Measurements from ENCODE around the gene FBXW5.

DNA sequence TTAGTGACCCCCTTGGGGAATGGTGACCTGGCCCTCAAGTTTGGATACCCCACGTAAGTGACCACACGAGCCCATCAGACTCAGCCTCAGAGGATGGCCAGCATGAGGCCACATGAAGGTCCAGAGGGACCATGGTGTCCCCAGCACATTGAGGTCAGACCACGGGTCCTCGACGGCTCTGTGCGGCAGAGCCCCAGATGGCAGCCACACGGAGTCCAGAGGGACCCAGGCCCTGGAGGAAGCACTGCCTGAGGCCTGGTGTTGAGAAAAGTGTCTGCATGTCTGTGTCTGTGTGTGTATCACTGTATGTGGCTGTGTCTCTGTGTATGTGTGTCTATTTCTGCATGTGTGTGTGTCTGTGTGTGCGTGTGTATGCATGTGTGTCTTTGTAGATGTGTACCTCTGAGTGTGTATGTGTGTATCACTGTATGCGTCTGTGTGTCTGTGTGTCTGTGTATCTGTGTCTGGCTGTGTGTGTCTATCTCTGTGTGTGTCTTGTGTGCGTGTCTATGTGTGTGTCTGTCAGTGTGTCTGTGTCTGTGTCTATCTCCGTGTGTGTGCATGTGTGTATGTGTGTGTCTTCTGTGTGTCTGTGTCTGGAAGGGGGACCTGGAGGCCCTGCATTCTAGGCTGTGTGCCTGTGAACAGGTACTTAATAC lies 39.2 kb upstream of the FBXW5 start:
- TF ChIP-seq POLR2AphosphoS5 (IDR thresholded peaks at IDR 0.05; ENCODE audit: low read depth, low read length): no peak
- no peak for TF ChIP-seq TAF1 (IDR thresholded peaks at IDR 0.05; ENCODE audit: borderline replicate concordance, insufficient read depth, low read length)
- TF ChIP-seq, protein P1, sequence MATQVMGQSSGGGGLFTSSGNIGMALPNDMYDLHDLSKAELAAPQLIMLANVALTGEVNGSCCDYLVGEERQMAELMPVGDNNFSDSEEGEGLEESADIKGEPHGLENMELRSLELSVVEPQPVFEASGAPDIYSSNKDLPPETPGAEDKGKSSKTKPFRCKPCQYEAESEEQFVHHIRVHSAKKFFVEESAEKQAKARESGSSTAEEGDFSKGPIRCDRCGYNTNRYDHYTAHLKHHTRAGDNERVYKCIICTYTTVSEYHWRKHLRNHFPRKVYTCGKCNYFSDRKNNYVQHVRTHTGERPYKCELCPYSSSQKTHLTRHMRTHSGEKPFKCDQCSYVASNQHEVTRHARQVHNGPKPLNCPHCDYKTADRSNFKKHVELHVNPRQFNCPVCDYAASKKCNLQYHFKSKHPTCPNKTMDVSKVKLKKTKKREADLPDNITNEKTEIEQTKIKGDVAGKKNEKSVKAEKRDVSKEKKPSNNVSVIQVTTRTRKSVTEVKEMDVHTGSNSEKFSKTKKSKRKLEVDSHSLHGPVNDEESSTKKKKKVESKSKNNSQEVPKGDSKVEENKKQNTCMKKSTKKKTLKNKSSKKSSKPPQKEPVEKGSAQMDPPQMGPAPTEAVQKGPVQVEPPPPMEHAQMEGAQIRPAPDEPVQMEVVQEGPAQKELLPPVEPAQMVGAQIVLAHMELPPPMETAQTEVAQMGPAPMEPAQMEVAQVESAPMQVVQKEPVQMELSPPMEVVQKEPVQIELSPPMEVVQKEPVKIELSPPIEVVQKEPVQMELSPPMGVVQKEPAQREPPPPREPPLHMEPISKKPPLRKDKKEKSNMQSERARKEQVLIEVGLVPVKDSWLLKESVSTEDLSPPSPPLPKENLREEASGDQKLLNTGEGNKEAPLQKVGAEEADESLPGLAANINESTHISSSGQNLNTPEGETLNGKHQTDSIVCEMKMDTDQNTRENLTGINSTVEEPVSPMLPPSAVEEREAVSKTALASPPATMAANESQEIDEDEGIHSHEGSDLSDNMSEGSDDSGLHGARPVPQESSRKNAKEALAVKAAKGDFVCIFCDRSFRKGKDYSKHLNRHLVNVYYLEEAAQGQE (IDR thresholded peaks at IDR 0.05; ENCODE audit: insufficient read depth in 1 of 2, low read depth in 2 of 2, low read length in 2 of 2): no peak
- TF ChIP-seq SIN3A (IDR thresholded peaks at IDR 0.05; ENCODE audit: borderline replicate concordance, insufficient read depth, low read length): no peak
